Measurements from ENCODE around the gene SLC35D1.

GRCh38 chr1:67043366-67043765, 10.6 kb downstream of the SLC35D1 start:
- TF ChIP-seq ZBTB7A (IDR thresholded peaks at IDR 0.05; ENCODE audit: low read depth) (no peak), EP300 (IDR thresholded peaks at IDR 0.05; ENCODE audit: borderline replicate concordance) (no peak), CEBPB (IDR thresholded peaks at IDR 0.05) (no peak), TAF1 (IDR thresholded peaks at IDR 0.05; ENCODE audit: low read depth) (no peak), MAX (IDR thresholded peaks at IDR 0.05) (no peak), YY1 (IDR thresholded peaks at IDR 0.05; ENCODE audit: low read depth) (no peak), CREB1 (IDR thresholded peaks at IDR 0.05; ENCODE audit: low read depth) (no peak), TEAD4 (IDR thresholded peaks at IDR 0.05) (no peak), NFIC (IDR thresholded peaks at IDR 0.05) (no peak), EGR1 (IDR thresholded peaks at IDR 0.05) (no peak)
- TF ChIP-seq, protein P1, sequence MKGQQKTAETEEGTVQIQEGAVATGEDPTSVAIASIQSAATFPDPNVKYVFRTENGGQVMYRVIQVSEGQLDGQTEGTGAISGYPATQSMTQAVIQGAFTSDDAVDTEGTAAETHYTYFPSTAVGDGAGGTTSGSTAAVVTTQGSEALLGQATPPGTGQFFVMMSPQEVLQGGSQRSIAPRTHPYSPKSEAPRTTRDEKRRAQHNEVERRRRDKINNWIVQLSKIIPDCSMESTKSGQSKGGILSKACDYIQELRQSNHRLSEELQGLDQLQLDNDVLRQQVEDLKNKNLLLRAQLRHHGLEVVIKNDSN (IDR thresholded peaks at IDR 0.05), result no peak
- TF ChIP-seq, protein P2, sequence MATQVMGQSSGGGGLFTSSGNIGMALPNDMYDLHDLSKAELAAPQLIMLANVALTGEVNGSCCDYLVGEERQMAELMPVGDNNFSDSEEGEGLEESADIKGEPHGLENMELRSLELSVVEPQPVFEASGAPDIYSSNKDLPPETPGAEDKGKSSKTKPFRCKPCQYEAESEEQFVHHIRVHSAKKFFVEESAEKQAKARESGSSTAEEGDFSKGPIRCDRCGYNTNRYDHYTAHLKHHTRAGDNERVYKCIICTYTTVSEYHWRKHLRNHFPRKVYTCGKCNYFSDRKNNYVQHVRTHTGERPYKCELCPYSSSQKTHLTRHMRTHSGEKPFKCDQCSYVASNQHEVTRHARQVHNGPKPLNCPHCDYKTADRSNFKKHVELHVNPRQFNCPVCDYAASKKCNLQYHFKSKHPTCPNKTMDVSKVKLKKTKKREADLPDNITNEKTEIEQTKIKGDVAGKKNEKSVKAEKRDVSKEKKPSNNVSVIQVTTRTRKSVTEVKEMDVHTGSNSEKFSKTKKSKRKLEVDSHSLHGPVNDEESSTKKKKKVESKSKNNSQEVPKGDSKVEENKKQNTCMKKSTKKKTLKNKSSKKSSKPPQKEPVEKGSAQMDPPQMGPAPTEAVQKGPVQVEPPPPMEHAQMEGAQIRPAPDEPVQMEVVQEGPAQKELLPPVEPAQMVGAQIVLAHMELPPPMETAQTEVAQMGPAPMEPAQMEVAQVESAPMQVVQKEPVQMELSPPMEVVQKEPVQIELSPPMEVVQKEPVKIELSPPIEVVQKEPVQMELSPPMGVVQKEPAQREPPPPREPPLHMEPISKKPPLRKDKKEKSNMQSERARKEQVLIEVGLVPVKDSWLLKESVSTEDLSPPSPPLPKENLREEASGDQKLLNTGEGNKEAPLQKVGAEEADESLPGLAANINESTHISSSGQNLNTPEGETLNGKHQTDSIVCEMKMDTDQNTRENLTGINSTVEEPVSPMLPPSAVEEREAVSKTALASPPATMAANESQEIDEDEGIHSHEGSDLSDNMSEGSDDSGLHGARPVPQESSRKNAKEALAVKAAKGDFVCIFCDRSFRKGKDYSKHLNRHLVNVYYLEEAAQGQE (IDR thresholded peaks at IDR 0.05; ENCODE audit: low read depth), result no peak

All from Ishikawa (cell line).